GM13976 (cell line): ENCODE results near the gene MCAM.

Experiments
- DNase-seq: peaks from one replicate; pipeline ENCODE4 v3.0.0; 2012; ENCODE audit warnings: low spot score
- in situ Hi-C: fragments of 300-500 bp; cut with MboI; formaldehyde crosslinking; loops from one replicate; pipeline ENCODE4 v1.12.0; 2022; ENCODE audit warnings: low sequenced_read_pairs, mixed read lengths, inconsistent platforms; ENCODE audit not compliant: unreplicated experiment
- TF ChIP-seq, protein P1 (sequence below): IDR thresholded peaks from 2 replicates; pipeline ENCODE4 v1.5.1; 2012; ENCODE audit warnings: borderline replicate concordance, mild to moderate bottlenecking; ENCODE audit not compliant: insufficient read depth; ENCODE audit errors: extremely low read depth, missing control alignments, control extremely low read depth

MCAM gene

DNA sequence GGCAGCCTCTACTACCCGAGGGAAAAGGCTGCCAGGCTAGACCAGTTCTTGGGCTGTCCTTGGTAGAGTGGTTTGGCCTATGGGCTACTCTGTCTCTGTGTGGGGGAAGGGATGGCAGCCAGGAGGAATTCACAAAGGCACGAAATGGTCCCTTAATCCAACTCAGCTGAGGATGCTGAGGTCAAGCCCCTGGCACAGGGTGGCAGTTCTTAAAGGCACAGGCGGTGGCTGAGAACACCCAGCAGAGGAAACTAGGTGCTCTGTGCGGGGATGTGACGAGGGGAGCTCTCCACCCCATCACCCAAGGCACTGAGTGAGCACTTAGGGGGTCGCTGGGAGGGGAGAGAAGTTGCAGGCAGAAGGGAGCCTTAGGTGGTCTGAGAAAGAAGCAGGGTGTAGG, 29.7 kb upstream of the MCAM start, which contains the start of gene MFRP:
TSS of gene MFRP (minus strand) at position 101 of the 400 bp plus-strand sequence. CDS start 192 bp downstream, outside the sequence.
- DNase-seq: no peak
- in situ Hi-C loops: no loop called here
- TF ChIP-seq, protein P1, sequence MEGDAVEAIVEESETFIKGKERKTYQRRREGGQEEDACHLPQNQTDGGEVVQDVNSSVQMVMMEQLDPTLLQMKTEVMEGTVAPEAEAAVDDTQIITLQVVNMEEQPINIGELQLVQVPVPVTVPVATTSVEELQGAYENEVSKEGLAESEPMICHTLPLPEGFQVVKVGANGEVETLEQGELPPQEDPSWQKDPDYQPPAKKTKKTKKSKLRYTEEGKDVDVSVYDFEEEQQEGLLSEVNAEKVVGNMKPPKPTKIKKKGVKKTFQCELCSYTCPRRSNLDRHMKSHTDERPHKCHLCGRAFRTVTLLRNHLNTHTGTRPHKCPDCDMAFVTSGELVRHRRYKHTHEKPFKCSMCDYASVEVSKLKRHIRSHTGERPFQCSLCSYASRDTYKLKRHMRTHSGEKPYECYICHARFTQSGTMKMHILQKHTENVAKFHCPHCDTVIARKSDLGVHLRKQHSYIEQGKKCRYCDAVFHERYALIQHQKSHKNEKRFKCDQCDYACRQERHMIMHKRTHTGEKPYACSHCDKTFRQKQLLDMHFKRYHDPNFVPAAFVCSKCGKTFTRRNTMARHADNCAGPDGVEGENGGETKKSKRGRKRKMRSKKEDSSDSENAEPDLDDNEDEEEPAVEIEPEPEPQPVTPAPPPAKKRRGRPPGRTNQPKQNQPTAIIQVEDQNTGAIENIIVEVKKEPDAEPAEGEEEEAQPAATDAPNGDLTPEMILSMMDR: no peak

DNA sequence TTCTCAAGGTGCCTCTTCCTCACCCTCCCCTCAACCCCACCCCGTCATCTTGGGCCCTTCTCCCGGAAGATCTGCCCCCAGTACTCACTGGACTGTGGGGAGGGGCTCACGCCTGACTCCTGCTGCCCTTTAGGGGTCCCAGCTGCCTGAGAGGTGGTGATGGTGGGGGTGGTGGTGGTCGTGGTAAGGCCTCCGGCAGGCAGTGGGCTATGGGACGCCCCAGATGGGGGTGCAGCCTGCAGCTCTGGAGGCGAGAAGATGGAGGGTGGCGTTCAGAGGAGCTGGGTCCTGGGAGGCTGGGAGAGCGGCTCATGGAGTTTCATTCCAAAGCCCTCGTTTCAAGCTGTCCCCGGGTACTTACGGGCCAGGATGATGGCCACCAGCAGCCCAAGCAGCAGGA, 28.8 kb upstream of the MCAM start:
- TF ChIP-seq, protein P1: no peak
- in situ Hi-C loops: no loop called here
- no peak for DNase-seq

DNA sequence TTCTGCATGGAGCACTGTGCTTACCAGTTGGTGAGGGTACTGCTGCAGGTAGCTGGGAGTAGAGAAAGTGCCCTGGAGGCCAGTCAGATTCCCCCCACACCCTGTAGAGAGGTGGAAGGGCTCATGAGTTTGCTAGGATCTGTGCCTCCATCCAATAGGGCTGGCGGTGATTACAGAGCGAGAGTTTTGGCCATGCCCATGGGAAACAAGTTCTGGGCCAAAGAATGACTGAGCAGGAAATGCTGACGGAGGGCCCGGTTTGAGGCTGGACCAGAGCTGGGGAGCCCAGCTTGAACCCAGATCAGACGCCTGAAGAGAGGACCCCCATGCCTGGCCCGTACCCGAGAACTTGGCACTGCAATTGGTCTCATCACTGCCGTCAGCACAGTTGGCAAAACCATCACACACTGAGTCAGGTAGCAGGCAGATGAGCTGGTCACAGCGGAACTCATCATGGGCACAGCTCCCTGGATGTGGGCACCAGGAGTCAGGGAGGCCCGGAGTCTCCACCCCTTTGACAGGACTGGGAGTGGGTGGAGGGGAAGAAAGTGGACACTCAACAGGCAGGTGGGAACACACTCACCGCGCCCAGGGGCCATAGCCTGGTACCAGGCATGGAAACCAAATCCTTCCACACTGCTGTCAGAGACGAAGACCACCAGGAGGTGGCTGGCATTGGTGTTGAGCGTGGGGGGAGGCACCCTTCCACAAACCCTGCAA, 27.5 kb upstream of the MCAM start:
- DNase-seq: no peak
- in situ Hi-C loops: no loop called here
- TF ChIP-seq, protein P1: no peak

DNA sequence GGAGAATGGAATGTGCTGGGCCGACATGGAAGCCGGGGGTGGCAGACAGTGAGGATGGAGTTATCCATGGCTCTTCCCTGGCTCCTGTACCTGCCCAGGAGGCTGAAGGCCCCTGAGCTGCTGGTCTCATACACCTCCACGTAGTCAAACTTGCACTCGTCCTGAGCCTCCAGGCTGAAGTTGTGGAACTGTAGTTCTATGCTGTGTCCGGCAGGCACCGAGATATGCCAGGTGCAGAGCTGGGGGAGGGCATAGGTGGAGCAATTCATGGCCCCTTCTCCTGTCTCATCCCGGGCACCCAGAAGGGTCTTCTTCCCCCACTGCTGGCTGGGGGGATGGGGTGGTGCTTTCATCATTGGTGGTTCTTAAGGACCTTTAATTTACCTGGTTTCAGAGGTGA, 26.8 kb upstream of the MCAM start:
- in situ Hi-C loops: no loop called here
- TF ChIP-seq, protein P1: no peak
- no peak for DNase-seq

DNA sequence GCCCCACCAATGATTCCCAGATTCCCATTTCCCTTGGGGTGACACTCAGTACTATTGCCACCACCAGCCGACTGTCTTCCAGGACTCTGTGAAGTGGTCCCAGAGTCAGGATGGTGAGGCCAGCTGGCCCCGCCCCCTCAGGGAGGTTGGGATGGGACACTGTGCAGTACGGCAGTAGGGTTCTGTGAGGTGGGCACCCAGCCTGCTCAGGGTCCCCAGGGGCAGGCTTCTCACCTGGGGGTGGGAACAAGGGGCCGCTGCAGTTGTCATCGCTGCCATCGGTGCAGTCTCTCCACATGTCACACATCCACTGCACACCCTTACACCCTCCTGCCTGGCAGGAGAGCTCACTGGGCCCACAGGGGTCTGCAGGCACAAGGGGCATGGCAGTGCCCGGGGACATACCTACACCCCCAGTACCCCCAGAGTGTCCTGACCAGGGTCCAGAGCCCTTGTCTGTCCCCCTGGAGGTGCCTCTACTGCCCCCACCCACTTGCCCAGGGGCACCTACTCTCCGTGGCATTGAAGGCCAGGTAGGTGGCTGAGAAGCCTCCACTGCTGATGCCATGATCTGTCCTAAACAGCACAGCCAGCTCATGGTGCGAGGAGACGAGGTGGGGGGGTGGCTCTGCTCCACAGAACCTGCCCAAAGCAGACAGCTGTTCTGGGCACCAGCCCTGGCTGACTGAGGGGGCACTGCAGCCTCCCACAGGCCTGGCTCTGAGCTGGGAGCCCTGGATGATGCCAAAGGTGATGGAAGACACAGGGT, 25.6 kb upstream of the MCAM start:
- DNase-seq: no peak
- TF ChIP-seq, protein P1: no peak
- in situ Hi-C loops: no loop called here

DNA sequence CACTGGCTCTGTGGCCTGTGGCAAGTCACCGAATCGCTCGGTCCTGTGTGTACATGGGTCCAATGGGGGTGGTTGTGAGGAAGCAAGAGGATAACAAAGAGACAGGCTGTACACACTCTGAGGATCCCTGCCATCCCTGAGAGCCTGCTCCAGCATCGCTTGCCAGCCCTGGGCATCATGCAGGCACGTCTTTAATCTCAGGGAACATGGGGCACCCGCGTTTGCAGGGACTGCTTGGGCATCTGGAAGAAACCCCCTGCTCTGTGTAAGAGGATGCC, 25.0 kb upstream of the MCAM start:
- no peak for DNase-seq
- in situ Hi-C loops: no loop called here

More for the DNA sequence above, 25.0 kb upstream of the MCAM start:
- TF ChIP-seq, protein P1: no peak
